HG03354 (cell line): ENCODE results near the gene PRDX6.
"Not testable (repeated sequence)": the region's sequence is repeated elsewhere in the genome, so short reads cannot be mapped to it uniquely, and the experiment has no call there.

Experiments used
- ATAC-seq: cut with Tn5 transposase; IDR thresholded peaks from one replicate; pipeline ENCODE4 v1.9.1; 2021; ENCODE audit warnings: mild to moderate bottlenecking; ENCODE audit not compliant: unreplicated experiment, poor library complexity, severe bottlenecking

PRDX6 gene

DNA sequence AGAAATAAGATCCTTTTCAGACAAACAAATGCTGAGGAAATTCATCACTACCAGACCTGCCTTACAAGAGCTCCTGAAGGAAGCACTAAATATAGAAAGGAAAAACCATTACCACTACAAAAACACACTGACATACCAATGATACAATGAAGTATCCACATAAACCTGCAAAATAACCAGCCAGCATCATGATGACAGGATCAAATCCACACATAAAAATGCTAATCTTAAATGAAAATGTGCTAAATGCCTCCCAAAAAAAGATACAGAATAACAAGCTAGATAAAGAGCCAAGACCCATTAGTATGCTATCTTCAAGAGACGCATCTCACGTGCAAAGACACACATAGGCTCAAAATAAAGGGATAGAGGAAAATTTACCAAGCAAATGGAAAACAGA lies 14.5 kb upstream of the PRDX6 start:
- ATAC-seq, result not testable (repeated sequence)

- not testable (repeated sequence) for ATAC-seq
These were observed 12.9 kb upstream of the PRDX6 start for GRCh38 chr1:173464185-173464584.

- no peak for ATAC-seq
These were observed 9.7 kb upstream of the PRDX6 start for GRCh38 chr1:173467426-173467825.

GRCh38 chr1:173469656-173470055 lies 7.5 kb upstream of the PRDX6 start:
- ATAC-seq, result no peak

DNA sequence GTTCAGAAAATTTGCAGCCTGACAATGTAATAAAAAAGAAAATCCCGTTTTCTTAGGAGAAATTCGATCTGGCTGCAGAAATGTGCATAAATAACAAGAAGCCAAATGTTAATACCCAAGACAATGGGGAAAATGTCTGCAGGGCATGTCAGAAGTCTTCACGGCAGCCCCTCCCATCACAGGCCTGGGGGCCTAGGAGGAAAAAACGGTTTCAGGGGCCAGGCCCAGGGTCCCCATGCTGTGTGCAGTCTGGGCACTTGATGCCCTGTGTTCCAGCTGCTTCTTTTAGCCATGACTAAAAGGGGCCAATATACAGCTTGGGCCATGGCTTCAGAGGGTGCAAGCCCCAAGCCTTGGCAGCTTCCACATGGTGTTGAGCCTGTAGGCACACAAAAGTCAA lies 6.5 kb upstream of the PRDX6 start:
- ATAC-seq, result no peak

- ATAC-seq, result no peak
These were observed 3.5 kb upstream of the PRDX6 start for GRCh38 chr1:173473599-173474011.

GRCh38 chr1:173474097-173474779 lies 2.9 kb upstream of the PRDX6 start:
- ATAC-seq, result no peak

DNA sequence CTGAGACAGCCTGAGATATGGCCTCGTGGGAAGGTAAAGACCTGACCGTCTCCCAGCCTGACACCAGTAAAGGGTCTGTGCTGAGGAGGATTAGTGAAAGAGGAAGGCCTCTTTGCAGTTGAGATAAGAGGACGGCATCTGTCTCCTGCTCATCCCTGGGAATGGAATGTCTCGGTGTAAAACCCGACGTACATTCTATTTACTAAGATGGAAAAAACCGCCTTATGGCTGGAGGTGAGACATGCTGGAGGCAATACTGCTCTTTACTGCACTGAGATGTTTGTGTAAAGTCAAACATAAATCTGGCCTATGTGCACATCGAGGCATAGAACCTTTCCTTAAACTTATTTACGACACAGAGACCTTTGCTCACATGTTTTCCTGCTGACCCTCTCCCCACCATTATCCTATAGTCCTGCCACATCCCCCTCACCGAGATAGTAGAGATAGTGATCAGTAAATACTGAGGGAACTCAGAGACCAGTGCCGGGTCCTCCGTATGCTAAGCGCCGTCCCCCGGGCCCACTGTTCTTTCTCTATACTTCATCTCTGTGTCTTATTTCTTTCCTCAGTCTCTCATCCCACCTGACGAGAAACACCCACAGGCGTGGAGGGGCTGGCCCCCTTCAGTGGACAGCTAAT lies 2.2 kb upstream of the PRDX6 start:
- not testable (repeated sequence) for ATAC-seq

DNA sequence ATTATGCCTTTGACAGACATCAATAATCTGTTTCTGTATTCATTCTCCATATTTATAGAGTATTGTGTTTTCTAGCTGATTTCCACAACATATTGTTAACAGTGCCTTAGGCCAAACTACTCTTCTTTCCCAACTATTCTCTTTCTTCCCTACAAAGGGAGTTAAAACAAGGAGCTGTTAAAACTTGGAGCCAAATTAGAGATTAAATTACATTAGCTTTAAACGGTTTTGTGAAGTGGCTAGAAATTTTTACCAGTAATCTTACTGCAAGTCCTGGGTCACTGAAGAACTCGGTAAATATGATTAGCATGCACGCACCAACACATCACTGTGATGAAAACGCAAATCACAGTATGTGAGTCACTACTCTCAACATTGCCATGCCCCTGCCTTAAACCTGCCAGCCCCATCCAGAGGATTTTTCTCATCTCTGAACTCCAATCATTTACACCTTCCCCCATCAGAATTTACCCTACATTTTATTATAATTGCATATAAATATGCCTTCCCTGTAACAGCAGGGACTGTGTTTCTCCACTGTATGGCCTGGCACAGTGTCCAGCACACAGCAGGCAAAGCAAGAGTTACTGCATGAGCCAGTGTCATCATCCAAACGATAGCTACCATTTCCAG lies 1.5 kb upstream of the PRDX6 start:
- no peak for ATAC-seq

DNA sequence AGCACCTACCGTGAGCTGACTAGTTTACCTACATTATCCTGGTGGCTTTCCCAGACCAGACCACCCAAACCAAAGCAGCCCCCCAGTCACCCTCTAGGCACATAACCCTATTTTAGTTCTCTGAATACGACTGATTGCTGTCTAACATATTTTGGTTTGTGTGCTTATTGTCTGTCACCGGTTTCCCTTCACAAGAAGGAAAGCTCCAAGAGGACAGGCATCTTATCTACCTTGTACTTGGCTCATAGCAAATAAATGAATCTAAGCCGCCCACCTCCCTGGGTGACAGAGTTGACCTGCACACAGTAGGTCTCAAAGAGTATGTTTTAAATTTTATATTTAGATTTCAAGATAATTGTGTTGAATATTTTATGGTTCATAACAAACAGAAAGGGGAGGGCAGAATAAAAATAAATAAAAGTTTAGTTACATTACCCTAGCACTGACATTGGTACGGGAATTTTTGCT lies 904 bp upstream of the PRDX6 start:
- ATAC-seq, result no peak

DNA sequence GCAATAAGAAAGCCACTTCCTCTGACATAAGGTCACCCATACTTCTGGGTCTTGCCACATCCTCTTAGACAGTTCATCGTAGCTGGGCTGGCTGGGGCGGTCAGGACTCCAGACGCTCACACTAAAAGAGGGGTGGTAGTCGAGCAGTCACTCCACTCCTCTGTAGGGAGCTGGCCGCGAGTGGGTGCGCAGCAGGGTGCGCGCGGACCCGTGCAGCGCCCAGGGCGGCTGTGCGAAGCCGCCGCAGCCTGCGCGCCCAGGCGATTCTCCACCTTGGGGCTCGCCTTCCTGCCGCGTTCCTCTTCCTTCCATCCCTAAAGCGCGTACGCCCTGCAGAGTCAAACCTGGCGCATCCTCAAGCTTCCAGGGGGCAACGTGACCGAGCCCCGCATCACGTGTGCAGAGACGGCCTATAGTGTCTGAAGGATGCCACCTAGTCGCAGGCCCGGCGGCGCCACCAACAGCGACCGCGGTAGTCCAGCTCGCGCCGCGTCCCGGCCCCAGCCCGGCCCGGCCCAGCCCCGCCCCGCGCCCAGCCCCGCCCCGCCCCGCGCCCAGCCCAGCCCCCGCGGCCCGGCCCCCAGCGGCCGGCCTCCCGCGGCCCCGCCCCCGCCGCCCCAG lies 360 bp upstream of the PRDX6 start:
- ATAC-seq, result peak; percentile 95

DNA sequence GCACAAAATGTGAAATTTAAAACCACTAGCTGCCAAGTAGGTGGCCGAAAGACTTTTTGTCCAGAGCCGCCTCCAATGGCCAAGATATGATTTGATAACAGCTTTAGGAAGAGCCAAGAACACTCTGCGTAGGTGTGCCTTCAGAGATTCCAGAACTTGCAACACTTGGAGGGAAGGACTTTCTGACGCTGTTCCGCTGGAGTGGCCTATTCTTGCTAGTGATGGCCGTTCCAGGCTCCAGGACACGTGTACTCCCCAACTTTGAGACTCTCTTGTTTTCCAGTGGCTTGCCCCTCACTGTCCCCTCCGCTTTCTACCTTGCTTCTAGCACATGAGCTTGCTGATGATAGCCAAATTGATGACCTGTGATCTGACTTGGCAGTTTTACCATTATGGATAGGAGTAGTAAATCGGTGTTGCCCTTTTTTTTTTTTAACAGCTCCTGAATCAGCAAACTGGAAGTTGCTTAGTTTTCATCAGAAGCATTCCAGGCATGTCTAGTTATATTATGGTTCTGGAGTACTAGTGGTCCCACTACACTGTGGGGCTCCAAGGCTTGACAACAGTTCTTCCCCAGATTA lies 1.0 kb downstream of the PRDX6 start:
- ATAC-seq, result no peak

GRCh38 chr1:173479649-173480048 lies 2.5 kb downstream of the PRDX6 start:
- ATAC-seq, result no peak

DNA sequence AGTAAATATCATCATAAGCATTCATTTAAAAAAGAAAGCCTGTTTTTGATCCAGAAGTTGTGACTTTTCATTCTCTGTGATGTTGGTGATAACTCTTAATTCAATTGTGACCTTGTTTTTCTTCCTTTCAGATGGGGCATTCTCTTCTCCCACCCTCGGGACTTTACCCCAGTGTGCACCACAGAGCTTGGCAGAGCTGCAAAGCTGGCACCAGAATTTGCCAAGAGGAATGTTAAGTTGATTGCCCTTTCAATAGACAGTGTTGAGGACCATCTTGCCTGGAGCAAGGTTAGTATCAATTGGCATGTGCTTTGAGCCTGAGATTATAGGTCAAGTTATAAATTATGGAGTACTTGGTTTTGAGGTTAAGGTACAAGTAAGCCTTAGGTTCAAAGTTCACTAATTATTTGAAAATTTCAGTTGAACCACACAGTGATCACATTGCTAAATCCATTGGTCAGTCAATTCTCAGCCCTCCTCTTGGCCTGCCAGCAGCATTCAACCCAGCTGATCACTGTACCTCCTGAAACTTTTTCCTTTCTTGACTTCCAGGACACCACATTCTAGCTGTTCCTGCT lies 4.1 kb downstream of the PRDX6 start:
- ATAC-seq, result no peak

DNA sequence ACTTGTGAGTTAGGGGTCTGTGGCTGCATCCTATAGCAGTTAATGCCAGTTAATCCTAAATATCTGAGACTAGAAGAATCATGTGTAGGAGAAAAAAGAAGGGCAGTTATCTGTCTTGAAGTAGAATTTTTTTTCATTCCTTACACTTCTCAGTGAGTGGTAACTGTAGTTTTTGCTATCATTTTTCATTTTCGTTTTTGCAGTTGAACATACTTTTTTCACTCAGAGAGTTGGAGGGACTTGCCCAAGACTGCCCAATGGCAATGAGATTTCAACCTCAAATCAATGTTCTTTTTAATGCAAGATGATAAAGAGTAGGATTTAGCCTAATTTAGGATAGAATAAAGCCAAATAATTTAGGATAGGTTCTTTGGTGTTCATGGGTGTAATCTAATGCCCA lies 5.5 kb downstream of the PRDX6 start:
- ATAC-seq, result no peak

DNA sequence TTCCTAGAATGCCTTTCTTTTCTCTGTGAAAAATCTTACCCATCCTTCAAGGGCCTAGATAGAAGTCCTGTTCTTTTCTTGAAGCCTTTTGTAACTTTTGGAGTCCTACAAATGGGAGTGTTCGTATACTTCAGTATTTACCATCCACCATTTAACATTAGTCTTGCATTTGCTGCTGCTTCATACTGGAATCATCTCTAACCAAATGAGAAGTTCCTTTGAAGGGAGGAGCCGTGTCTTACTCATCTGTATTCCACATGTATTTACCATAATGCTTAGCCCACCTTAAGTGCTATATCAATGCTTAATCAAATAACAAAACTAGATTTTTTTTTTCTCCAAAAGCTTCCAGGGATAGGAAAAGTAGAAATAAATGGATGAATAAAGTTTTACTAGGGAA lies 7.1 kb downstream of the PRDX6 start:
- no peak for ATAC-seq

DNA sequence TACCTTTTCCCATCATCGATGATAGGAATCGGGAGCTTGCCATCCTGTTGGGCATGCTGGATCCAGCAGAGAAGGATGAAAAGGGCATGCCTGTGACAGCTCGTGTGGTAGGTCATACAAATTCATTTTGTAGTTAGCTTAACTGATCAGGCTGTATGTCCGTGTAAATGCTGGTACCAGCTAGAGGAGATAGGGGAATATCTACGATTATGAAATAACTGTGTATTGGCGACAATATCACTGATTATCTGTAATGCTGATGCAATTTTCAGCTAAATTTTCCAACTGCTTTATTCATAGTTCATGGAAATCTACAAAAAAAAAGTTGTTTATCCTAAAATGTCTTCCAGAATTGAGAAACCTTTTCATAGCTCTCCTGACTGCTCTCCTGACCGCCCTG lies 8.3 kb downstream of the PRDX6 start:
- no peak for ATAC-seq

- no peak for ATAC-seq
These were observed 10.9 kb downstream of the PRDX6 start for GRCh38 chr1:173488001-173488400.

DNA sequence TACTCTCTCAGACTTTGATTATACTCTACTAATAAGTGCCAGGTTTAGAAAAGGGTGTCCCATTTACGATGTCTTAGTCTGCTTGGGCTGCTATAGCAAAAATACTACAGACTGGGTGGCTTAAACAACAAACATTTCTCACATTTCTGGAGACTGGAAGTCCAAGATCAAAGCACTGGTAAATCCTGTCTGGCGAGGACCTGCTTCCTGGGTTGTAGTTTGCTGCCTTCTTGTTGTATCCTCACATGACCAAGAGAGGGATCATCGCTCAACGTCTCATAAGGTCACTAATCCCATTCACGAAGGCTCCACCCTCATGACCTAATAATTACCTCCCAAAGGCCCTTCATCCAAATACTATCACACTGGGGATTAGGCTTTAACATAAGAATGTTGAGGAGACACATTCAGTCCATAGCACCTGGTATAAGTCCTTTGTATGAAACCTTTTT lies 12.0 kb downstream of the PRDX6 start:
- no peak for ATAC-seq

- no peak for ATAC-seq
These were observed 12.8 kb downstream of the PRDX6 start for GRCh38 chr1:173489929-173490328.
